NOMO-1 treated with dmso at 0.1 percent for 144 hours (cell line): ENCODE results near the gene MAML3.

Experiments used
- DNase-seq: peaks from one replicate; lab custom pipeline; 2025; ENCODE audit not compliant: unreplicated experiment; lab: John Stamatoyannopoulos, UW

The MAML3 gene

DNA sequence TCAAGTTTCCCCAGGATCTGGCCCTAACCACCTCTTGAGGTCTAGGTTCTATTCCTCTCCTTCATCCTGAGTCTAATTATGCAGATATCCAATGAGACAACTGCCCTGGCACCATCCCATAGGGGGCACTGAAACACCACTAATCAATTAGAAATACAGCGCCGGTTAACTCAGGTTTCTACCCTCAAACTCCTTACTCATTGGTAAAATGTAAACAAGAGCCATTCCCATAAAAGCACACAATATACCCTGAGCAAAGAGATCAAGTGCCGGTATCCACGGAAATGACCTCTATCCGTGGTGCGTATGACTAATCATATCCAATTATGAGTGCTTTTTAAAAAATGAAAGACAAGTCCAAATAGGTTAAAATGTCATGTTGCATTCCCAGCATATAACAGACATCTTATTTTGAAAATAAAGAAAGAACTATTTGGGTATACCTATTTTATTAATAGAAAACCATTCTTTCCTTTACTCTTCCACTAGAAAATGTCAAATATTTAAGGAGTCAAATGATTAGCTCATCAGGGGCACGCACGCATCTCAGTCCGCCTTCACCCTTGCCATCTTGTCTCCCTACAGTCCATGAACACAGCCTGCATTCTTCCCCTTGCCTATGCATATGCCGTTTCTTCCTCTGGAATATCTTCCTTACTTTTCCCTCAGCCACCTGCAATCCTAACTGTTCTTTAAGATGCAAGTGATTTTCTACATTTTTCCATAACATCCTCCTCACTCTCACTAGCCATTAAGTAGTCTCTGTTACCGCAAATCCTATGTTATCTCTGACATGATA is 141.1 kb downstream of the MAML3 start:
- DNase-seq: peak; percentile 20

DNA sequence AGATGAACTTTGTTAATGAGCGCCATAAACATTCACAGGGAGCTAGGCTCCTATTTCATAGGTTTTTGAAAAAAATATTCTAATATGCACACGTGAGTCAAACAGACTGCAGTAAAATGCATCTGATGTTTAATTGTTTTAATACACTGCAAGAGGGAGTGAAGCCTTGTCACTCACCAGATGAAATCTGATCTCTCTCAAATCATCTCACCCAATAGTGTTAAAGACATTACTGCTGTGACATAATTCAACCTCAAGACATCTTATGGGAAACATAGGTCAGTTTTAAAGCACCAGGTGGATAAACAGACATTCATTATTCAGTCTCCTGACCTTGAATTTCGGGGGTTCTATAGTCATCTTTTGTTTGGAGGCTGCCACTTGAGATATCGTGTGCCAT is 148.3 kb downstream of the MAML3 start:
- DNase-seq: no peak

DNA sequence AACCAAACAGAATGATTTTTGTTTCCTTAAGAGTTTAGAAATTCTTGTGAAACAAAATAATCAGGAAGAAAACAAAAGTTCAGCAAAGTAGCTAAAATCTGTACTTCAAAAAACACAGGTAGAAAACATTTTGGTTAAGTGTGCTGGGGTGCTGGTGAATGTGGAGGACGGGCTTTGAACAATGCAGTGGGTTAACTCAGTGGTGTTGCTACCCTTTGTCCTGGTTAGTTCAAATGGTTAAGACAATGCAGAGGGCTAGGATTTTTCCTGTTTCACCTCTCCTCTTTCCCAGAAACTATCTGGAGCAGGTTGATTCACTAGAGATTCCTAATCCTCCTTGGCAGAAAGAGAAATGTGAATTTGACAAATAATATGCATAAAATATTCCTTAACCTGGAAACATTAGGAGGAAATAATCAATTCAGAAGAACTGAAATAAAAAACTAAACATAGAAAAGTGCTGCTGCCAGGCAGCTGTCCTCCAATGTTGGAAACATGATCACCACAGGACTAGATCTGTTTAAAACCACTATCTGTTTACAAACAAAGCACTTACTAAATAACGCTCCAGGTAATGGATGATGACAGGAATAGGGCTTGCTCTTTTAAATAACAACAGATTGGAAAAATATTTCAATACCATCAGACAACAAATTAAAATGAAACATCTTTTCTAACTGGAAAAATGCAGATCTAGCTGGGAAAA is 148.9 kb downstream of the MAML3 start:
- DNase-seq: no peak

DNA sequence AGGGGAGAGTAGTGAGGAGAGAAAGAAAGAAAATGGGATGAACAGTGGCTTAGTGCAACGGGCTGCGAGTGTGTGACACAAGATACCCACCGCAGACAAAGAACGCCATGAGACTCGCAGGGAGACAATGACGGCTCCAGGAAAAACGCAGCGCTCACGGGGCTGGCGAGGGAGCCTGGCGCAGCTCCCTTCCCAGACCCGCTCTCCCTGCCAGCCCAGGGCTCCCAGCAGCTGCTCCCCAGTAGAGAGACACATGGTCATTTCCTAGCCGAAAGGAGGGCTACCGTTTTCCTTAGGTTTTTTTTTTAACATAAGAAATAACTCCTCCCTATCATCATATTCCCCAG is 149.5 kb downstream of the MAML3 start:
- no peak for DNase-seq

DNA sequence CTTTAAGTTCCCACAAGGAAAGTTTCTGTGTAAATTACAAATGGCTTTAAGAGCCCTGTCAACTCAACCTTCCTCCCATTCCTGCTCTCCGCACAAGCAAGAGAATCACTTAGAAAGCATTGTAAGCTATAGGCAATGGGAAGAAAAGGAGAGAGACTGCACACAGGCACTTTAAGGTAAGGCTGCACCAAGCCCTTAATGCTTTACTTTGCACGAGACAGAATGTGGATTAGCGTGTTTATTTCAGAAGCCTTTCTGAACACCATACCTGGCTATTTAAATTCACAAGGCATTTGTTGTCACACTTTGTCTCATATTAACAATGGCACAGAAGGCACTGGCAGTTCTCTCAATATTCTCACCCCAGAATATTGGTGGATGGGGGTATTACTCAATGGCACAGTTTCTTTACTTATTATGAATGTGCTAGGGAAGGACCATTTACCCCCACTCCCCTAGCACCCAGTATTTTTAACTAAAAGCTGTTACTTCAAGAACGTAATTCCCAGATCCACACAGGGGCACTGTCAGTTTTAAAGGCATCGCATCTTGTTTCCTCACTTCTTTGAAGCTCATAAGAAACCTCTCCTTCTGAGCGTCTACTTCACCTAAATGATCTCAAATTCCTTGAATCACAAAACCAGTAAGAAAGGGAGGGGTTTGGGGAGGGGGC is 150.0 kb downstream of the MAML3 start:
- DNase-seq: no peak

DNA sequence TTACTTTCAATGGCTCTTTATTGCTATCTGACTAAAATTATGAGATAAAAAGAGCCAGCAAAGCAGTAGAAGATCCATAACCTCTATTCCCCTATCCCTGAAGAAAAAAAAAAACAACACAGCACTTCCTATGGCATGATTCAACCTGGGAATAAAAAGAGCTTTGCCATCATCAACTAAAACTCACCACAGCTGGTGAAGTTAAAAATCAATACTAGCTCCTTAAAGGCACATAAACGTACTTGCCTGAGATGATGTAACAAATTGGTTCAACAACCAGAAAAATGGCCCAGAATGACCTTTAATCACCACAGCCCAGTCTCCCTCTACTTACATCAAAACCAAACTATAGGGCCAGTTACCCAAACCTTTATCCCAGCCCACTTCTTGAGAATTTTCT is 153.8 kb downstream of the MAML3 start:
- DNase-seq: no peak

DNA sequence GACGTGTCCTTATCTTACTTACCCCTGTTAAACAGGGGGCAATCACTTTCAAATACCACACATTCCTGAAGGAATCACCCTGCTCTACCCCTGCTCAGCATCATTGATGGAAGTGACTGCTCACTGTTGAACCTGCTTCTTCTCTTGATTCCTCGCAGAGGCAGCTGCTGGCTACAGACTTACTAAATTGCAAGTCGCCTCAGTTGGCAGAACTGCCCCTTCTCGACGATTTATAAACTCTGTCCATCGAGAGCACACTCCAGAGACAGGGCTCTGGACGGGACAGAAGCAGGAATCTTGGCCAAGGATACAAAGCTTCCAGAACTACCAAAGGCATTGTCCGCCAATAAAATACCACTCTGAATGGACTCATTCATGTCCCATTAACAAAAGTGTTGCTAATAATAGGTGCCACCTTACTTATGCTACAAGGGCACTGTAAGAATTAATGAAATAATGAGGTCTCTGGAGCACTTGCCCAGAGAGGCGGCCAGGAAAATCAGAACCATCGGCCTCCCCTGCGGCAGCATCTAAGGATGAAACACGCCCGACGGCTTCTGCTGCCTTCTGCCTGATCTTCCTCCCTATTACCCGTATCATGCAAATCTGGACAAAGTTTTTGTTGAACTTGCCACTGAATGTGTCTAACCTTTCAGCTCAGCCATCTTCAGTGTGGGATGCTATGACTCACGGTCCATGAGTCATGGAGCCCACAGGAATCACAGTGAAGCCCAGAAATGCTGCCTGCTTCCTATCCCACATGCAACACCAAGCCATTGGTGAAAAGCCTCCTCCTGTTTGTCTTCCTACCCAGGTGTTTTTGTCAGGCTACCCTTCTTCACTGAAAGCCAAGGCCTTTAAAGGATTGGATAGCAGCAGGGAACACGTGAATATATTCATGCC is 164.9 kb downstream of the MAML3 start:
- no peak for DNase-seq

DNA sequence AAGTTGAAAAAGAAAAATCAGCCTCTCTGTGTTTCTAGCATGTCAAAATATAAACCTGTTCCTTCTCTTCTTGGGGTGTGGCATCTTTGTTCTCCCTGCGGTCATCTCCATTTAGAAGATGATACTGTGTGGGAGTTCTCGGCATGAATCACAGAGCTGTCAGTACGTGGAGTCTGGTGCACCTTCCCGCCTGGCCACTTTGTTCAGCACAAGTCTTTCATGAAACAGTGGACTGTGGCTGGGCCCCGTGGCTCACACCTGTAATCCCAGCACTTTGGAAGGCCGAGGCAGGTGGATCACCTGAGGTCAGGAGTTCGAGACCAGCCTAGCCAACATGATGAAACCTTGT is 166.5 kb downstream of the MAML3 start:
- DNase-seq: no peak

DNA sequence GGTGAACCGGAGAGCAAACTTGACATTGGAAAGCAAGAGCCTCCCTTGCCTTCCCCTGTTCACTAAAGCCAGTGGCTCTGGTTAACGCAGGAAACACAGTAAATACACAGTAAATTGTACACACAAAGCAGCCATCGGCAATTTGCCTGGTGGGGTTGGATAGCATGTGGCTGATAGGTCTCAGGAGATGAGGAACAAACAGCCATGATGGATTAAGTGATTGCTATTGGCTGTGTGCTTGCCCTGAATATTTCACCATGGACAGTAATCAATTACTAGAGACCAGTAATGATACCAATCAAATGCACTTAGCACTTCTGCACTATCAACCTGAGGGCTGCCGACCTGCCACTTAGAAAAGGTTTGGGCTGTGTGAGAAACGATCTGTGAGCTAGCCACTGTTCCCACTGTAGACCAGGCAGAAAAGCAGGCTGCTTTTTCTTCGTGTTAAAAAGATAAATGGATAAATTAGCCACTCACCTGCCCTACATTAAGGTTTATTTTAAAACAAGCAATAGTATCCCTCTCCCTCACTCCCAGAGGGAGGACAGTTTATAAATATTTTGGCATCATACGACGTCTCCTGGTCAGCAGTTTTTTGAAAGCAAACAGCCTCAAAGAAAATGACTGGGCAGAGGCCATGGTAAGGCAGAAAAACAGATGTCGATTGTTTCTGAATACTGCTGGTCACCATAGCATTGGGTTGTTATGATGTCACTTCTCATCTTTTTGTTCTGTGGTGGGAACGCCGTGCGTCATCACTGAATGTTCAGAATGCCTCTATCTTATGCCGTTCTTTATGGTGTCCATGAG is 167.1 kb downstream of the MAML3 start:
- no peak for DNase-seq

DNA sequence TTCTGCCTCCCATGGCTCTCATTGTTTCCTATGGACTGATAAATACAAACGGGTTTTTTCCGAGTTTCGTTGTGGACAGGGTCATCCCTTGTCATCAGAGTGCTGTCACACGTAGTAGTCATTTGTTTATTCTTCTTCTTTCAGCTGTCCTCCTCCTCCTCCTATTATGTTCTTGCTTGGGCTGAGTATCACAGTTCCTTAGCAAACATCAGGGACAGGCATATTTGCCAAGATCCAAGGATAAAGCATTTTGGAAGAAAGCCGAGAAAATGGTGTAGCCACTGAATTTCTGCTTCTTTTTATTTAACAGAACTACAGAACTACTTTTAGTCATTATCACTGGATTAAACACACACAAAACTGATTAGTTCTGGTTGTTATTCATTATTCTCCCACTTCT is 167.9 kb downstream of the MAML3 start:
- DNase-seq: no peak

DNA sequence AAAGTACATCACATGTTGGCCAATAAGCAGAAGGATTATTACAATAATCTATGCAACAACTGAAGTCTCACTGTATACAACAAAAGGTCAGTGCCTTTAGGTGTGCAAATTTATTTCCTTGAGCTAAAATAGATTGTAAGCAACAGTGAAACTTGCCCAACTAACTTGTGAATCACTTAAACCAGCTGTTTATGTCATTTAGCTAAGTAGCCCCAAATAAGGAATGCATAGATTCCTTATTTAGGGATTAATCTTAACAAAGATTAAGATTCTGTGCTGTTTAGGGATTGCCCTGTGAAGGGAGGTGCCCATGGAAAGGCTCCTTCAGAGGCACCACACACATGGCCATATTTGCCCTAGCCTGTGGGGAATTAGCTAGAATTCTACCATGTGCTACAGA is 168.6 kb downstream of the MAML3 start:
- no peak for DNase-seq

DNA sequence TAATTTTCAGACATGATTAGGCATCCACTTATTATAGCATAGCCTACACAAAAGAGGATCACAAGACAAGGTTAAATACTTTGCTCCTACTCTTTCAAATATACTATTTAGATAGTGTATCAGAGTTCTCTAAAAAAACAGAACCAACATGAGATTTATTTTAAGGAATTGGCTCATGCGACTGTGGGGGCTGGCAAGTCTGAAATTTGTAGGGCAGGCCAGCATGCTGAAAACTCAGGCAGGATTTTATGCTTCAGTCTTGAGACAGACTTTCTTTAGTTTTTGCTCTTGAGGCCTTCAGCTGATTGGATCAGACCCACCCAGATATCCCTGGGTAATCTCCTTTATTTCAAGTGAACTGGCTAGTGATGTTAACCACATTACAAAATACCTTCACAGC is 169.5 kb downstream of the MAML3 start:
- no peak for DNase-seq

DNA sequence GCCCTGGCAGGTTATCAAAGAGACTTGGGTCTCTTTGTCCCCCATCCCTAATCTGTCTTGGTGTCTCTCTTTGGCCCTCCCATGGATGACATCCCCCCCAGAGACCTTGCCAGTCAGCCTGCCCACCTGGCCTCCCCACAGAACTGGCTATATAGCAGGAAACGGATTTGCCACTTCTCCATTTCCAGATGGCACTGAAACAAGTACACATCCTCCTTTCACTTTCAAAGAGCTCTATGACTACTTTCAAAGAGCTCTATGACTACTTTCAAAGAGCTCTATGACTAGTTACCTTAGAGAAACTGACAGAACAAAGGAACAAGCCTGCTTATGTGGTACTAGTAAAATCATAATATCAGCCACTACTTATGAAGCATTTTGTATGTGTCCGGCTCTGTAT is 175.3 kb downstream of the MAML3 start:
- peak; percentile 73 for DNase-seq

DNA sequence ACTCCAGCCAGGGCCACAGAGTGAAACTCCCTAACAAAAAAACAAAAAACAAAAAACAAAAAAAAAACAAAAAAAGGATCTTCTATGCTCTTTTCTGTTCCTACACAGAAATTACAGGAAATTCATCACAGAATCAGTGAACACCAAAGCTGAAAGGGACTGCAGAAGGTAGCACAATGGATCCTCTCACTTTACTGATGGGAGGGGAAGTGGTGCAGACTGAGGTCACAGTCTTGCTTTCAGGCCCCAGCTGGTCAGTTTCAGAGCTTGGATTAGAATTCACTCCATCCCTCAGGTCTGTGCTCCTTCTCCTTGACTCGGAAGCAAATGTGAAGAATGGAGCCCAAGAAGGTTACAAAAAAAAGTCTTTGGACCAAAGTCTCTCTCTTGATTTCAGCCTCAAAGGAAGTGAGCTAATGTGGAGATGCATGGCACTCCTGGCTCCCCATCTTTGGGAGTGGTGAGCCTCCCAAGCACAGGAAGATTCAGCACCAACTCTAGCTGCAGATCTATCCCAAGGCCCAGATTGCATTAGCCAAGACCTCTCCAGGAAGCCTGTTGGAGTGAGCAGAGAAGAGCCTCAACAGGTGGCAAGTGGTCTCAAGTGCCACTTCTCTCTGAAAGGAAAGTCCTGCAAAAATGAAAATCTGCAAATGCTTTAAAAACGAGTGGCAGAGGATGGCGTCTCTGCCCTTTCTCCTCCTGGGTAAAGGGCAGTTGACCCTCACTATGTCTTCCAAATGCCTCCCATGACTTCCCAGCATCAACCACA is 176.0 kb downstream of the MAML3 start:
- no peak for DNase-seq

DNA sequence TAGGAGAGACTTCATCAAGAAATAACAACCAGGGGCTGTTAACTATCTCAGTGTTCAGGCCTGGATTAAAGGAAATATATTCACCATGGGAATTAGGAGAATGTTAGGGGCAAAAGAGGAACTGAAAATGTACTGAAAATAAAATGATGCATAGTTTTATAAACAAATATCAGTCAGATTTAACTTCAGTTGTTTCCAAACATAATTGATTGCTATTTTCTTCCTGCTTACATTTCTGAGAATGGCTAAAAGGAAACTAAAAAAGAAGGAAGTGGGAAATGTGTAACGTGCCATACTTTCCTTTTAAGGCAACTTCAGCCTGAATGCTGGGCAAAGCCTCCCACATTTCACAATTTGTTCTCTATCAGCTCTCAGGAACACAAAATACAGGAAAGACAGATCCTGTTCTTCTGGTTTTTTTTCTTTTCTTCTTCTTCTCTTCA is 178.1 kb downstream of the MAML3 start:
- peak; percentile 60 for DNase-seq

DNA sequence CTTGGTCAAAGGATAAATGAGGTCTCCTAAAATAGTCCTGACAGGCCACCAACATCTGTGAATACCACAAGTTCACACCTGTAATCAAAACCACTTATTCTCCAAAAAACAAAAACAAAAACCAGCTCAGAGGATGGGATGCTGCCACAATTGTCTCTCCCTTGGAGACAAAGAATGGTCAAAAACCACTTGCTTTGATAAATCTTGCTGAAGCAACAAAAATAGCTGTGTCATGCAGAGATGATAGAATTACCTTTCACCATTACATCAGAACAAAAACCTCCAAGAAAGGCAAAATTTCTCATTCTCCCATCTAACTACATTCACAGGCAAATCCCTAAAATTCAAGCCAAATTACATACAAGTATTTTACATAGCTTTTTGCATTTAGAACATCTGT is 180.4 kb downstream of the MAML3 start:
- DNase-seq: no peak

DNA sequence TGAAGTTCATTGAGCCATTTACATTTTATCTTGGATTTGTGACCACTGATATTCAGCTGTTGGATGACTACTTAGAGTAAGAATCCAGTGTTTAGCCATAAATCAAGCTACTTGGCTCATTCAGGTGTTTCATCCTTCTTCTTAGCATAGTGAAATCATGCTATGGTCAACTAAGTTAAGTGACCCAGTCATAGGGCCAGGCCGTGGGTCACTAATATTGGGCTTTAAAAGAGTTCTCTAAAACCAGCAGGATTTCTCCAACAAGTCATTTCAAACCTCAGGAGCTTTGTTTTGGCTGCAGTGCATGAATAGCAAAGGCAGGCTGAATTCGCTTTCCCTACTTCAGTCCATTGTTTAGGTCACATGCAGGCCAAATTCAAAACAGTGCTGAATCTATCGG is 181.0 kb downstream of the MAML3 start:
- DNase-seq: no peak

DNA sequence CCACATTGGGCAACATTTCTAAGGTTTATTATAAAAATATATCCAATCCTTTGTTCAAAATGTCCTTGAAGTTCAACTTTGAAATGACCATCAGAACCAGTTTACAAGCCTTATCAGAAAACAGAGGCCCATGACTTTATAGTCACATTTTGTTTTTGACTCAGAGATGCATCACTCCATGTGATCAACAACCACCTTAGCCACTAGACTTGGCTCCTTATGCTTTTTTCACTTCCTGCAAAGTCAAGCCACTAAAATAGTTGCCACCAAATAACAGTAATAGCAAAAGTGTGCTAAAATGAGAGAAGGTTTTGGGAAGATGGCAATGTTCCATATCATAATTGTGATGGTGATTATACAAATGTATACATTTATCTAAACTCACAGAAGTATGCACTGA is 181.7 kb downstream of the MAML3 start:
- DNase-seq: no peak

DNA sequence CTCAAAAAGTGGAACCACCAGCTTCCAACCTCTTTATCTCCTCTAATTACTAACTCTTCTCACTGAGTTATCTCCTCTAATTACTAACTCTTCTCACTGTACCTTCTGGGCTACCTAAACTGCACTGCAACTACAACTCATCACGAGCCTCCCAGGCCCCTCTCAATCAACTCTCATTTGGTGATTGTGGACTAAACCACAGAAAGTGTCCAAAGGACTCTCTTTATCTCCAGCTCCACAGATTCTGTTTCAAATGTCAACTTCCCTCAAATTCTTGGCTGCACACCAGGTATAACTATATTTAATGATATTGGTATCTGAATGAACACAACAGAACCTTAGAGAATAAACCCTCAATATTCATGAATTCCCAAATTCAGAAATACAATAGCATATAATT is 182.9 kb downstream of the MAML3 start:
- no peak for DNase-seq
